NCI-H748 (cell line): ENCODE measurements around the gene LAMB1.

Source experiments
- DNase-seq: peaks from one replicate; lab custom pipeline; 2025; ENCODE audit not compliant: unreplicated experiment; lab: John Stamatoyannopoulos, UW

LAMB1 gene

DNA sequence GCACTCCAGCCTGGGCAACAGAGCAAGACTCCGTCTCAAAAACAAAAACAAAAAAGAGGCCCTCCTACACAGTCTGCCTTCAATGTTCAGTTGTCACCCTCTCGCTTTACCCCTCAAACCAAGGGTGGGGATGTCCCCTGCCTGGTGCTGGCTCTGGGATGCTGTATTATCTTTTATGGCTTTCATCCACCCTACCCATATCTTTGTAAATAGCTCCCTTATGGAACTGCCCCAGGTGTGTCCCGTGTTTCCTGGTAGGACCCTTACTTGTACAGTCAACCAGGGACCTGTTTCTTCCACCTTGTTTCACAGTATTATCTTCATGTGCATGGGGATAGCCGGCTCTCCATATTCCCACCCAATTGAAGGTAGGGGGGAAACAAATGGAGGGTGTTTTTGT, 15.7 kb upstream of the LAMB1 start:
- DNase-seq, result no peak

DNA sequence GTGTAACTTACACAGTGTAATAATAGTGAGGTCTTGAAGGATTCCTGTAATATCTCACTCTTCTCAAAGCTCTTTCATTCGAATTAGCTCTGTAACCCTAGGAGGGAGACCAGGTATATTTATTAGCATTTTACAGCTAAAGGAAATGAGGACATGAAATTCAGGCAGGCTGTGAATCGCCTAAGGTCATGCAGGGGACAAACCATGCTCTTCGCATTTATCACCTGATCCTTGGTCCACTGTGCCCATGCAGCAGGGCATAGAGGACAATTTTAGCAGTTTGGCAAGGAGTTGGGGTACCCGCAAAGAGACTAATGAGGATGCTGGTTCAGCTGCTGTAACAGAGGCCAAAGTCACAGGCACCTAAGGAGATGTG, 14.8 kb upstream of the LAMB1 start:
- no peak for DNase-seq

DNA sequence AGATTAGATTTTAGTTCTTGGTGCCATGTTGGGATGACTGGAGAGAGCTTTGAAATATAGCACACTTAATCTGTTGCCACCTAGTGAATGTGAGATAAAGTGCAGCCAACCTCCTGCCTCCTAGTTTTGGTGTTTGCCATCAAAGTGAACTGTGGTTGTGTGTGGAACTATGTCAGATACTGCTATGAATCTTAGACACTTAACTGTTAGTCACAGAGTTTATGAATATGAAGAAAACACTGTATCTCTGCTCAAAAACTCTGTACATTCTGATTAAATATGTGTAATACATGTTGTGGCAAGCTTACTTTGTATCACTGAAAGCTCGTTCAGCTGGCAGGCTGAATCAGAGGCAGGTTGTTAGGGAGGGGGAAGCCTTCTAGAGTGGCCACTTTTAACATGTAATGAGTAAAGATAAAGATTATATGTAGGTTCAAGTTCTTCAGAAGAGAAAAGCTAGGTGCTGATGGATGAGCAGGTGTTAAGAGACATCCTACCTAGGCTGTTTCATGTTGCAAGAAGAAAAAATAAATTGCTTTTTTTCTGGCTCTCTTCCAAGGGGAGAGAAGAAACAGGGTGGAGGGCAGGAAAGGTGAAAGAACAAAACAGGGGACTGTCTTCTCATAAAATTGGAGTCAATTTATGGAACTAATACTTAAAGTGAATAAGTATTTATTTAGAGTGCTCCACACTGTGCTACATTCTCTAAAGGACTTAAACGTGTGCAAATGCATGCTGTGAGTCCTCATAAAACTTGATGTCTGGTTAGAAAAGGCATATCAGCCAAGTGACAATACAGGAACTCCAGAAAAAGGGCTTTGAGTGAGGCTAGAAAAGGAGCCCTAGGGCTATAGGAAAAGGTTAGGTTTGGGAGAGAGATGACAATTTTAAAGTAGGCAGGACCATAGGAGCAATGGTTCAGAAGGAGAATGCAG, 14.1 kb upstream of the LAMB1 start:
- DNase-seq, result peak; percentile 80

DNA sequence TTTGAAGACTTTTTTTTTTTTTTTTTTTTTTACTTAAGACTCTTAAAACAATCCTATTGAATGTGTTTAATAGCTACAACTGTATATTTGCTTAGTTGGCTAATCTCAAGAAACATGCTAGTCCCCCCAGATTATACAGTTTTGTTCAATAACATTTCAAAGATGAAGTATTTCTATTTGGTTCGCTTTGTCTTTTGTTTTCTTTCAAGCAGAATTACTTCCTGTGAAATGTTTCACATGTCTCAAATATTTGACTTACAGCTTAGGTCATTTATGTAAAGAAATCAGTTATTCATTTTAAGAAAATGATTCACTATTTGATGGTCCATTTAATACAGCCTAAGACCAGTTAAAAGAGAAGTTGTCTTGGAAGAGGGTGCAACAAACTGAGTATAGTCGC, 12.8 kb upstream of the LAMB1 start:
- DNase-seq, result no peak

DNA sequence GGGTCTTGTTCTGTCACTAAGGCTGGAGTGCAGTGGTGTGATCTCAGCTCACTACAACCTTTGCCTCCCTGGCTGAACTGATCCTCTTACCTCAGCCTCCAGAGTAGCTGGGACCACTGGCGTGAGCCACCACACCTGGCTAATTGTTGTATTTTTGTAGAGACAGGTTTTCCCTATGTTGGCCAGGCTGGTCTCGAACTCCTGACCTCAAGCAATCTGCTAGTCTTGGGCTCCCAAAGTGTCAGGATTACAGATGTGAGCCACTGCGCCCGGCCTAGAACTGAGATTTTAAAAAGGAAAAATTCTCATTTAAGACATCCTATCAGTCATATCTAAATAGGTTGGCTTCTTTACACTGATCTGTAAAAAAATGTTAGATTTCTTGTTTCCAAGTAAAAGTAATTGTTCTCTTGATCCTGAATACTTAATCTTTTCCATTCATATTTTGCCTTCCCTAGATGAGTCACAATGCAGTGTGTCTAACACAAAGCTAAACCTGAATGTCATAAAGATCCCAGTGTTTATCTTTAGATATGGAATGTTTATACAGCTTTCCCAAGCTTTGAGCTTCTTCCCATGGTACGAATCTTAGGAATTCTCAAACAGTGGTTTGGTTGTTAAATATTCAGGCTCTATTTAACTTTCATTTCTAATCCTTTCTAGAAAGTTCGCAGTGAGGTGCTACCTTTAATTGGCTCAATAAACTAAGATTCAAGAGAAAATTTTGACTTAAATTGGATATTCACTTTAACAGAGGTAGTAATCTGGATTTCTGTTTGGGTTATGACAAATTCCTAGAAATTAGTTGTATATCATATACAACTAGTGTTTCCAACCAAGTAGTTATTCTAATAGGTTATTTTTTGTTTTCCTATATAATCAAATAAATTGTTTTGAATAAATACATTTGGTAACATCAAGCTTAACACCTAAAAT, 12.1 kb upstream of the LAMB1 start:
- DNase-seq, result no peak

DNA sequence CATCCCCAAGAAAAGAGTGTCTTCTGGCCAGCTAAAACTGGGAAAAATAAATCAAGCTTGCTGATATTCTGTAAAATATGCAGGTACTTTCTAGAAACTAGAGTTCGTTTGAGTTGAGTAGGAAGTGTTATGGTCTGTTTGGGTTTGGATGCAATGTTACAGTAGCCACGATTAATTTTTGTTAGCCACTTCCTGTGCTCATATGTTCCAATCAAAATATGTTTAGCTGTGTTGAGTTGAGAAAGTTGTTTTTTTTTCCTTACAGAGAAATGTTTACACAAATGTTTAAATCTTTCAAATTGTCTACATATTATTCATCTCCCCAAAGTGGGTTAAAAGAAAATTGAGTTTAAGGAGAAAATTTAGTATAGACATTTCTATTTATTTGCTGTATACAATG, 11.3 kb upstream of the LAMB1 start:
- DNase-seq, result no peak

DNA sequence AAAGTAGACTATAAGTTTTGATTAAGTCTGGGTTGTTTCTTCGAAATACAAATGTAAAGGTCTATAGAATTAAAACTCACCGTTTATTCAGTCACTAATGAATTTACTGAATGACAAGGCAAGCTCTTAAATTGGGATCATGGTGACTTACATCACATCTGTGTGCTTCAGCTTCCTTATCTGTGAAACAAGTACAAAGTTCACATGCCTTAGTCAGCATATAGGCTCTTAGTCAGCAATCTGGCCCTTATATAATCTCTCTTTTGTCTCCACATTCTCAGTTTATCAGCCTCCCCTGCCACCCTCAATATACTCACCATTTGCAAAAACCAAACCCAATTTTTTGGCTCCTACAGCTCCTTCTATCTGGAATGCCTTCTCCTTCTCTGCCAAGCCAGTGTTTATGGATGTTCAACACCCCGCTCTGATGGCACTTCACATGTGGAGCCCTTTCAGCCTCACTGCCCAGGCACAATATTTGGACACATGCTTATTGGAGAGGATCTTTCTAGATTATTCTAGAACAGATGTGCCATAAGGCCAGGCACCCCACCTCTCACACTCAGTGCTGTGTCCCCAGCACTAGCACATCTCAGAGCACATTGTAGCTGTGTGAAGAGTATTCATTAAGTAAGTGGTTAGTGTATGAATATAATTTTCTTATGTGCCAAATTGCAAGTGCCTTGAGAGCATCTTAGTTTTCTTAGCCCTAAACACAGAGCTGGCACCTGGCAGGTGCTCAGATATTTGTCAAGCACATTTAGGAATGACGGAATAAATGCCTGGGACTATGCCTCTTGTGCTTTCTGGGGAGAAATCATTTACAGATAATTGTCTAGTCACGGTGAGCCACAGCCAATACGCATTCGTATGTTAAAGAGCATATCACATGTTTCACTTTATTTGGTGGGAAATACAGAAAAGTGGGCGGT, 9.8 kb upstream of the LAMB1 start:
- no peak for DNase-seq

DNA sequence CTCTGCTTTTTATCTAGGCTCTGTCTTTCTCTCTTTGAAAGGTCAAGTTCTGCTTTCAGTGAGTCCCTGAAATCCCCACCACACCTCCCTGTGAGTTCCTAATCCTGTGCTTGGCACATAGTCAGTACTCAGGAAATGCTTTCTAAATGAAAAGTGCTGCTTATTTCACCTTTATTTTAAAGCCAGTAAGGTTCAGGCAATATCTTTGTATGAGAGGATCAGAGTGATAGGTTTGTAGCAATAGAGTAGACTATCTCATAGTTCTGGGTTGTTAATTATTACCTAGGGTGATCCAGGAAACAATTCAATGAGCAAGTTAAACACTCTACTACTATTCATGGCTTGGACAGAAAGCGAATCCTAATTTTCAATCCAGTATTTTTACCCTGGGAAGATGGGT, 7.4 kb upstream of the LAMB1 start:
- DNase-seq, result no peak

DNA sequence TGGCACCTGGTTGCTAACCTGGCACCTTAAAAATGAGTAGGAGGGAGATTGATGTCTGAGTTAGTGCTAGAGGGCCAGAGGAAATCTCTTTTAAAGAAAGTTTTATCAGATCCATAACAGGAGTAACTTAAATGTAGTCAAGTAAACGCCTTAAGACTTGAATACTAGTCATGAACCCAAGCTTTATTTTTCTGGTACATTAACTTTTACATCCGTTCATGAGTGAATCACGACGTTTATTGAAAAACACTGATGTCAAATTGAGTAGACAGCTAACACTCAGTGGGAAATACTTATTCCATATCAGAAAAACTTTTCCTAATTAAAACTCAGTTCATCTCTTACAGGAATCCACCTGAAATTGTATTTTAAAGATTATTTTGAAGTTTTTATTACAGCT, 6.9 kb upstream of the LAMB1 start:
- no peak for DNase-seq

DNA sequence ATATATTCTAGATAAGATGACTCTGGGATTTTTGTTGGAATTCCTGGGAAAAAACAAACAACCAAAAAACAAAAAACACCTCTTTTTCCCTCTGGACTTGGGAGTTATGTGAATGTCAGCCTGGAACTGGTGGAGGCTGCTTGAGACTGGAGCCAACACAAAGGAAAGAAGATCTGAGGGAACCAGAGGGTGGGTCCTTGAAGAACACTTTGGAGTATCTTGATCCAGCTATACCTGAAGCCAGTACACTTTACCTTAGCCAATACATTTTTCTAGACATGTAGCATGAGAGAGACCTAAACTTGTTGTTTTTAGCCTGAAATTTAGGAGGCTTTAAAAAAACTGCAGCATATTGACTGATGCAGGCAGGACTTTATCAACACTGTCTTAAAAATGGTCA, 5.9 kb upstream of the LAMB1 start:
- no peak for DNase-seq

DNA sequence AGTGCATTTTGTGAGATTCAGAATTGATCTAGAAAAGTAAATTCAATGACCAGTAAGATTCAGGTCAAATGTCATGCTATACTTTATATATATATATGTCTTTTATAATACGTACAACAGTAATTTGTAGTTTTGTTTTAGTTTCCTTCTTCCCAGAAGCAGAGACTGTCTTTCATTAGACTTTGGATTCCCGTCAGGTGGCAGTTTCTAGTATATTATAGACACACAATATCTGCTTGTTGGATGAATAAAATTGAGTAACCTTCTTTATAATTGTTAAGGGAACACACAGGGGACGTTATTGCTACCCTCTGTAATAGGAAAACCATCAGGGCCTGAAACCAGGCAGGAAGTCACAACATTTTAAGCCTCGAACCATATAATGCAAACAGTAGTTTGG, 5.3 kb upstream of the LAMB1 start:
- no peak for DNase-seq

DNA sequence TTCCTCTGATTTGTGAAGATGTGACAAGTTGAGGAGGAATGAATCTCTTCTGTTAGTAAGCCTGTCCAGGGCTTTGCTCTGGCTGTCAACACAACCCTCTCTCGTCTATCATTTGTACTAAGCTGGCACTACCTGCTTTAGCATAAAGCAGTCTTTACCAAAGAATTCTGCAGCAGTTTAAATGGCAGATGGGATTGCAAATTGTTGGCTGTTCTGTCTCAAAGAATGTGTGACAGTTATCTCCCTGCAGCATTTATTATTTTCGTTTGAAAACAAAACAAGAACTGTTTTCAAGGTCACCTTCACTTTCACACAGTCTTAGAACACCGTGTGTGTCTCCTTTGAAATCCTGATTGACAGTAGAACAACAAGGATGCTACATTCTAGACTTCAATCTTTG, 4.8 kb upstream of the LAMB1 start:
- no peak for DNase-seq

DNA sequence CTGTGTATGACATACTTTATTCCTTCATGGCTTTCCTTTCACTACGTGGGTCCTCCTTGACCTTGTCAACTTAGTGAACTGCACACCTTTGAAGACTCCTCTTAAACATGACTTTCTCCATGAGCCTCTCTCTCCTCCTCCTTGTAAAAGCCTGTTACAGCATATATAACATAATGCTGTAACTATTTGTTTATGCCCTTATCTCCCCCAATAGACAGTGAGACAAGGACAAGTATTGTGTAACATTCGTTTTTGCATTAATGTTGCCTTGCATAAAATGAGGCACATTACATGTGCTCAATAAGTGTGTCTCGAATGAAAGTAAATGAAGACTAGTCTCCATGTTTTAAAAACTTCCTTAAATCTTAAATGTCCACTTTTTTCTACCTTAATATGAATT, 4.3 kb upstream of the LAMB1 start:
- no peak for DNase-seq

DNA sequence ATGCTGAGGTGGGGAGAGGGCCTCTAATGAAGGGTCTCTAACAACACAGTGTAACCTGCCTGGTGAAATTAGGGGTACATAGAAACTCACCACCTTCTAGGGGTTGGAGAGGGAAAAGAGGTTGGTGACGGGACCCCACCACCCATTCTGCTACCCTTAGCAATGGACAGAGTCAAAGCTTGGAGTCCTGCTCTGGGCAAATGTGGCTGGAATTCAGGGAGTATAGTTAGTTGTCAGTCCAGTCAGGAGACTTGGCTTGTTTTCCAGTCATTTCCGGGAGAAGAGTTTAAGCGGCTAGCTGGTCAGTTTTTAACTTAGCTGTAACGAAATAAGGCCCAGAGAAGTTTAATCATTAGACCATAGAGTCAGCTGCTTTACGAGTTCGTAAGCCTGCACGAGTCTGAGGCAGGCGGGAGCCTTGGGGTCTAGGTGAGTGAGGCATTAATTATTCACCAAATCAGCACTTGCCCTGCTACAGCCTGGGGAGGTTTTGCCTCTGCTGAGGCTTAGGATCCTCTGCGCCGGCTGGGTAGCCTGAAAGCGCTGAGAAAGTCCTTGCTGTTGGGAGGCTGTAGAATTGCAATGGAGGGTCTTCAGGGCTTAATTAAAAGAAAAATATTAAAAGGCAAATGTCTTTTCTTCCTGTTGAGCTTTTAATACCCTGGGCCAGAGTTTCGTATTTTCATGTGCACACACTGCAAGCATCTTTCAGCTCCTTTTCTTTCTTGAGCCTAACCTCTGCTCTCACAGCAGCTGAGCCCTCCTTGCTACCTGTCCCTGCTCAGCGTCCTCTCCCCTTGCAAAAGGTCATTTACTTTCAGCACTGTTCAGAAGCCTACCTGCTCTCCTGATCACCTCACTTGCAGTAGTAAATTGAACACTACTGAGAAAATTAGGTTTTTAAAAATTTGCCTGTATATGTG, 1.5 kb upstream of the LAMB1 start:
- no peak for DNase-seq

DNA sequence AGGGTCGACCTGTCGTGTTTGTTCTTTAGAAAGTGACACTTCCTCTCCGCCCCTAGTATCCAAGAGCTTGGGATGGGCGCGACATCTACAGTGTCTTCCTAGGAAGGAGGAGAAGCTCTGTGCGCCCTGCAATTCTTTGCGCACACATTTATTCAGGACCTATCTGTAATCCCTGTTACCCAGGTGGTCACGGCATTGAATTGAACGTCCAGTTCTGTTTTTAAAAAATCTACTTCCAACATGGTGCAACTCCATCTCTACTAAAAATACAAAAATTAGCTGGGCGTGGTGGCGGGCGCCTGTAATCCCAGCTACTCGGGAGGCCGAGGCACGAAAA, 606 bp upstream of the LAMB1 start:
- no peak for DNase-seq

DNA sequence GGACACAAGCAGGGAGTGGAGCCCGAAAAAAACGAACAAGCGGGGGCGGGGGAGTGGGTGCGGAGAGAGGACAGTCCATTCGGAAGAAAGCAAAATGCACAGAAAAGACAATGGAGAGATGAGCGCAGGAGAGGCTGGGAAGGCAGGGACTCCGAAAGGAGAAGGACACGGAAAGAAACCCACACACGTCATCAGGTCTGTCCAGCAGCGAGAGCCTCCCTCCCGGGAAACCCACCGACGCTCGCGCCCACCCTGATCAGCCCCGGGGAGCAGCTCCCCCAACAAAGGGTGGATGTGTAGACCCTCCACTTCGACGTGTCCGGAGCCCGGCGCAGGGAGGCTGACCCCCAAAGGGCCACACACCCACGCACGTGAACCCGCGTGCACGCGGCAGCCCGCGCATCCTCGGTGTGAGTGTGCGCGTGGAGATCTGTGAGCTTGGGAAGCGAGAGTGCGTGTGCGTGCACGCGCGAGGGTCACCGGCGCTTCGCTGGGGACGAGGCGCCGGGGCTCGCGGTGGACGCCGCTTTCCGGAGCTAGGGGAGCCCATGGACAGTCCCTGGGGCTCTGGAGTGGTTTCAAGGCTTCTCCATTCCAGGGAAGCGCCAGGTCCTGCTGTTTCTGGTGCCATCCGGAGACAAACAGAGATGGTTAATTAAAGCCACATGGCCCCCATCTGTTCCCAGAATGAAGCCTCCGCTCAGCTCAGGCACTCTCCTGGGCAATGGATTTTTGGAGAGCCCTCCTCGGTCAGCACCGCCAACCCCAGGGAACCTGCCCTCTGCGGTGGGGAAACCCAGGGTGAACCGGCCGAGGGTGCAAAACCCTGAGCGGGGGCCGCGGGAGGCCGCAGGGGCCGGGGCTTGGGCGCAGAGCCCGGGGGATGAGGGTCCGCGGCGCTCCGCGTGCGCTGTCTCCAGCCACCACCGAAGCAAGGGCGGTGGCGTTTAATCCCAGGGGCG, 916 bp downstream of the LAMB1 start:
- peak; percentile 48 for DNase-seq

DNA sequence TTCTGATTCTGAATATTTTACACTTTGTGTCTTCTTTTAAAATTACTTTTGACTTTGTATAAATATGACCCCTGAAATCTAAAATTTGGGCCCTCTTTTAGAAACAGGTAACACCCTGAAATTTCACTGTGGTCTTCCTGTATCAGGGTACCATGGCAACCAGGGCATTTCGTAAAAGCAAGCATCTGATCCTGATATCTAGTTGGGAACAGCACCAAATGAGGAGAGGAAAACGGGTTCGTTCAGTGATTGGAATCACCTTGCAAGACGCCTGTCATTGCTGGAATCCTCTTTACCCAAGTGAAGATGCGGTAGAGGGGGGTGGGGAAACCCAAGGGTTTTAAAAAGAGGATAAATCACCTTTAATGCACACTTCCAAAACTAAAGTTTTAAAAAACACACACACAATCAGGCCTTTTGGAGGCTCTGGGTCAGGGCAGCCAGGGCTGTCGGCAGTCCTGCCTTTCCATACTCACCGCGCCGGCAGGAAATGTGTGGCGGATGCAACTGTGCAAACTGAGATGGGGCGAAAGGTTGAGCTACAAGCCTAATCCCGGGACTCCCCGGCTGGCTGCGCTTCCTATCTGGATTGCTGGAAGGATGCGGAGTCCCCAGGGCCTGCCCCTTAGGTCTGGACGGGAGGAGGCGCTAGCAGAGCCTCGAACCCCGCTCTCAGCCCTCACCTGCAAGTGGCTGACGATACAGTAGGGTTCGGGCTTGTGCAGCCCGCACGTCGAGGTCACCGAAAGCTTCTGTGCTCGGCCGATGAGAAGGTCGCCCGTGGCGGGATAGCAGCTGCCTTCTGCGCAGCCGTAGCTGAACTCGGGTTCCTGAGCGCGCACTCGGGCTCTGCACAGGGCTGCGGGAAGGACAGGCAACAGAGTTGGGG, 1.8 kb downstream of the LAMB1 start:
- peak; percentile 58 for DNase-seq
